Dermis microvascular lymphatic vessel endothelial cell (primary cell): ENCODE measurements around the gene HNMT. TPM values are rescaled to one million over a fixed set of nuclear protein-coding genes. Genes with fewer than 3 reads are reported as not detected.
"Not testable (repeated sequence)": the region's sequence is repeated elsewhere in the genome, so short reads cannot be mapped to it uniquely, and the experiment has no call there.

Source experiments
- DNase-seq, 2 donors: peaks; one replicate each; pipeline versions ENCODE4 v3.0.0 to v3.0.0-alpha.2; 2010; ENCODE audit warnings: low read depth in 2 of 2
- total RNA-seq: library from RNA; depleted of rRNA; stranded (reverse); fragments of >200 nt; gene quantifications from 2 replicates; pipeline ENCODE4 v1.2.1, GENCODE V29; 2014

The HNMT gene
- total RNA-seq, 1 donor from 2014 or later = 3.0 TPM

GRCh38 chr2:137975280-137976271 is 11.3 kb downstream of the HNMT start:
- no peak for DNase-seq

GRCh38 chr2:137976274-137976673 is 12.0 kb downstream of the HNMT start:
- DNase-seq = no peak

GRCh38 chr2:137977790-137978189 is 13.5 kb downstream of the HNMT start:
- no peak for DNase-seq

- DNase-seq = no peak
Measured at GRCh38 chr2:137980459-137980858, 16.2 kb downstream of the HNMT start.

- no peak for DNase-seq
Measured at GRCh38 chr2:137981112-137981656, 16.9 kb downstream of the HNMT start.

- DNase-seq = no peak
Measured at GRCh38 chr2:137983581-137983980, 19.3 kb downstream of the HNMT start.

- DNase-seq = no peak
Measured at GRCh38 chr2:137986268-137986667, 22.0 kb downstream of the HNMT start.

- no peak for DNase-seq
Measured at GRCh38 chr2:137987011-137987410, 22.7 kb downstream of the HNMT start.

- no peak for DNase-seq
Measured at GRCh38 chr2:137991078-137991477, 26.8 kb downstream of the HNMT start.

- no peak for DNase-seq
Measured at GRCh38 chr2:137992039-137992646, 27.9 kb downstream of the HNMT start.

GRCh38 chr2:137993715-137994476 is 29.6 kb downstream of the HNMT start:
- DNase-seq = not testable (repeated sequence)

GRCh38 chr2:137995368-137995767 is 31.1 kb downstream of the HNMT start:
- not testable (repeated sequence) for DNase-seq

GRCh38 chr2:137996158-137996557 is 31.9 kb downstream of the HNMT start:
- not testable (repeated sequence) for DNase-seq

- no peak for DNase-seq
Measured at GRCh38 chr2:137997733-137998132, 33.5 kb downstream of the HNMT start.

- no peak for DNase-seq
Measured at GRCh38 chr2:137998503-137998902, 34.2 kb downstream of the HNMT start.

- DNase-seq = no peak
Measured at GRCh38 chr2:137999273-137999672, 35.0 kb downstream of the HNMT start.

- DNase-seq = no peak
Measured at GRCh38 chr2:138000009-138000408, 35.7 kb downstream of the HNMT start.

GRCh38 chr2:138000796-138001195 is 36.5 kb downstream of the HNMT start:
- DNase-seq = no peak

- no peak for DNase-seq
Measured at GRCh38 chr2:138003411-138003810, 39.1 kb downstream of the HNMT start.

GRCh38 chr2:138007431-138007830 is 43.2 kb downstream of the HNMT start:
- no peak for DNase-seq

- DNase-seq = no peak
Measured at GRCh38 chr2:138009622-138010021, 45.3 kb downstream of the HNMT start.

GRCh38 chr2:138010890-138011289 is 46.6 kb downstream of the HNMT start:
- DNase-seq = no peak
